GM23338 (cell line): ENCODE data around the gene DGCR8. TPM values are rescaled to one million over a fixed set of nuclear protein-coding genes. Genes with fewer than 3 reads are reported as not detected.

Experiments used
- ATAC-seq: fragments of 200-7000 bp; cut with Tn5 transposase; 3 replicates; pipeline ENCODE4 v1.9.1; 2020
- DNase-seq: peaks from one replicate; pipeline ENCODE4 v3.0.0-alpha.2; 2015; ENCODE audit warnings: low spot score
- H2AFZ ChIP-seq: fragments of 200-600 bp; sonication (generic); 2 replicates; pipeline ENCODE4 v1.8.0; 2016; ENCODE audit warnings: antibody characterized with exemption, mild to moderate bottlenecking, moderate library complexity
- H3F3A ChIP-seq: fragments of 200-600 bp; sonication (generic); replicated peaks from 2 replicates; pipeline ENCODE4 v1.8.0; 2017; ENCODE audit warnings: antibody characterized with exemption, mixed run types, low read depth
- H3K27ac ChIP-seq: fragments of 200-600 bp; sonication (generic); 2 replicates; pipeline ENCODE4 v1.6.1; 2016; ENCODE audit warnings: low read depth
- H3K27me3 ChIP-seq: fragments of 200-600 bp; sonication (generic); 2 replicates; pipeline ENCODE4 v1.8.0; 2016; ENCODE audit warnings: mild to moderate bottlenecking, mixed run types, moderate library complexity; ENCODE audit not compliant: insufficient read depth
- H3K36me3 ChIP-seq: fragments of 200-600 bp; sonication (generic); 2 replicates; pipeline ENCODE4 v1.8.0; 2016; ENCODE audit warnings: mild to moderate bottlenecking; ENCODE audit not compliant: insufficient read depth
- H3K4me1 ChIP-seq: fragments of 200-600 bp; sonication (generic); 2 replicates; pipeline ENCODE4 v1.8.0; 2016; ENCODE audit warnings: mild to moderate bottlenecking, moderate library complexity; ENCODE audit not compliant: insufficient read depth
- H3K4me2 ChIP-seq: fragments of 200-600 bp; sonication (generic); 2 replicates; pipeline ENCODE4 v1.7.1; 2017; ENCODE audit warnings: mixed run types
- H3K4me3 ChIP-seq: fragments of 200-600 bp; sonication (generic); 2 replicates; pipeline ENCODE4 v1.6.1; 2016; ENCODE audit warnings: mixed run types
- H3K79me2 ChIP-seq: fragments of 200-600 bp; sonication (generic); replicated peaks from 2 replicates; pipeline ENCODE4 v1.8.0; 2017; ENCODE audit warnings: mild to moderate bottlenecking; ENCODE audit not compliant: insufficient read depth
- H3K9me2 ChIP-seq: fragments of 200-600 bp; sonication (generic); 2 replicates; pipeline ENCODE4 v1.8.0; 2017; ENCODE audit not compliant: insufficient read depth
- H4K20me1 ChIP-seq: fragments of 200-600 bp; sonication (generic); replicated peaks from 2 replicates; pipeline ENCODE4 v1.8.0; 2017; ENCODE audit warnings: mild to moderate bottlenecking; ENCODE audit not compliant: insufficient read depth
- H3K27ac Mint-ChIP-seq: 2 replicates; pipeline ENCODE4 v1.8.0; 2020; ENCODE audit warnings: inconsistent platforms, mild to moderate bottlenecking, moderate library complexity, mixed read lengths
- H3K27me3 Mint-ChIP-seq: 3 replicates; pipeline ENCODE4 v1.8.0; 2022; ENCODE audit warnings: low read depth, mild to moderate bottlenecking, moderate library complexity, mixed read lengths, inconsistent platforms; ENCODE audit not compliant: insufficient read depth, poor library complexity
- H3K36me3 Mint-ChIP-seq: 3 replicates; pipeline ENCODE4 v1.8.0; 2021; ENCODE audit warnings: low read depth, mild to moderate bottlenecking, inconsistent platforms, moderate library complexity, mixed read lengths
- H3K4me1 Mint-ChIP-seq: 3 replicates; pipeline ENCODE4 v1.8.0; 2020; ENCODE audit warnings: mild to moderate bottlenecking, inconsistent platforms, mixed read lengths
- H3K4me3 Mint-ChIP-seq: 3 replicates; pipeline ENCODE4 v1.8.0; 2021; ENCODE audit warnings: moderate library complexity, mild to moderate bottlenecking, inconsistent platforms, mixed read lengths
- H3K9me3 Mint-ChIP-seq: 3 replicates; pipeline ENCODE4 v1.8.0; 2020; ENCODE audit warnings: moderate library complexity, mild to moderate bottlenecking, inconsistent platforms, mixed read lengths
- CREB1 ChIP-seq: fragments of 250-450 bp; sonication (Bioruptor Pico); IDR thresholded peaks from 2 replicates; pipeline ENCODE4 v1.5.0; 2020; ENCODE audit warnings: low read depth, mild to moderate bottlenecking, moderate library complexity
- EZH2phosphoT487 ChIP-seq: fragments of 200-600 bp; sonication (generic); IDR thresholded peaks from one replicate; pipeline ENCODE4 v1.8.1; 2018; ENCODE audit warnings: antibody characterized with exemption; ENCODE audit not compliant: unreplicated experiment
- JUNB ChIP-seq: IDR thresholded peaks from one replicate; pipeline ENCODE4 v1.6.1; 2016; ENCODE audit warnings: antibody characterized with exemption; ENCODE audit not compliant: unreplicated experiment
- NANOG ChIP-seq: IDR thresholded peaks from 2 replicates; pipeline ENCODE4 v1.6.1; 2016; ENCODE audit warnings: antibody characterized with exemption, borderline replicate concordance
- ZNF114 ChIP-seq: fragments of 250-450 bp; sonication (Bioruptor Pico); IDR thresholded peaks from 2 replicates; pipeline ENCODE4 v1.5.0; 2020; ENCODE audit warnings: mild to moderate bottlenecking, moderate library complexity
- ZNF331 ChIP-seq: fragments of 250-450 bp; sonication (Bioruptor Pico); IDR thresholded peaks from 2 replicates; pipeline ENCODE4 v1.5.0; 2020; ENCODE audit warnings: low read depth, mild to moderate bottlenecking, moderate library complexity
- polyA plus RNA-seq: library from polyadenylated mRNA; unstranded; fragments of >200 nt; fragmentation: Nextera tagmentation; extraction: Ambion mirVana; gene quantifications from 2 replicates; pipeline ENCODE4 v1.2.1, GENCODE V29; 2016
- total RNA-seq: library from RNA; depleted of rRNA; stranded (reverse); fragments of >200 nt; shearing (Covaris generic); gene quantifications from 2 replicates; pipeline ENCODE4 v1.2.3, GENCODE V29; 2014
- TF ChIP-seq, protein P1 (sequence below): IDR thresholded peaks from 2 replicates; pipeline ENCODE4 v1.6.1; 2016; ENCODE audit warnings: antibody characterized with exemption
- TF ChIP-seq, protein P2 (sequence below), 2 experiments: fragments of 200-600 bp in 1 of 2; sonication (generic) in 1 of 2; conservative IDR thresholded peaks; 2 replicates each; pipeline versions ENCODE4 v1.5.1 to v1.6.1; 2016 to 2017; ENCODE audit warnings: antibody characterized with exemption in 2 of 2, low read depth in 2 of 2, mild to moderate bottlenecking in 2 of 2, moderate library complexity in 1 of 2
- TF ChIP-seq, protein P3 (sequence below): IDR thresholded peaks from one replicate; pipeline ENCODE4 v1.6.1; 2018; ENCODE audit warnings: antibody characterized with exemption; ENCODE audit not compliant: unreplicated experiment

Gene DGCR8
- total and polyA plus RNA-seq, 2 experiments from 2014 or later, result 12.2 to 48.9 TPM

DNA sequence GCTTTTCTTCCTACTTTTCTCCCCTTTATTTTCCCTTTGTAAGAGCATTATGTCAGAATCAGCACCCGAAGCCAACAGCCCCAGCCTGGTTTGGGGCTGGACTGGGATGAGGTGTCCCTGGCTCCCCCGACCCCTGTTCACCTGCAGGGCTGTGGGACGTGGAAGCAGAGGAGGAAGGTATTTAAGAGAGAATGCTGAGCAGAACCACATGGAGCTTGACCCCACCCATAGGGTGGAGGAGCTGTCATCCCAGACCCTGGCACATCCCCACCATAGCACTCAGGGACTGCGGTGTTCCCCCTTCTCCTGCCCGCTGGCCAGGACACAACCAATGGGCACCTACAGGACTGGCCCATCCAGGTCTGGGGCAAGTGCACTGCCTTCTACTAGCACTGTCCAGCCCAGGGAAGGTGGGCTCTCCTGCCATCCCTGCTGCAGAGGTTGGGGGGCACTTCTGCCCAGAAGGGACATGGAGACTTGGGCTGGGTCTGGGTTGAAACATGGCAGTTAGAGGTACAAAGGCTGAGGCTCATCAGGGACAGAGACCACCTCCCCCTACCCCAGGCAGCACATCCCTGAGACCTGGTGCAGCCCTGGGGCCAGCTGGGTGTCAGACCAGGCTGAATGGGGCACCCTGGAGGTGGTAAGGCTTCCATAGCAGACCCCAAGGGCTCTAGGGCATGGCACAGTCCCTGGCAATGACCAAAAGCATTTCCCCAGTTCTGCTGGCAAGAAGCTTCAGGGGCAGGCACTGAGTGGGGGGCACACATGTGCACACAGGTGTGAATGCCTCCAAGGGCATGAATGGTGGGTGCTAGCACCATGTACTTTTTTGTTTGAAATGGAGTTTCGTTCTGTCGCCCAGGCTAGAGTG lies 39.5 kb upstream of the DGCR8 start:
- Mint-ChIP-seq H3K27ac (no peak overlapping the region), H3K27me3 (peaks cover 10% of the 10 kb centered on the region), H3K4me3 (no peak overlapping the region), H3K36me3 (no peaks in the 10 kb centered on the region; the same call in 2 of the 3 replicates), H3K4me1 (no peaks in the 10 kb centered on the region), H3K9me3 (no peaks in the 10 kb centered on the region)
- H3K9me2 ChIP-seq, result no peaks in the 10 kb centered on the region
- no peaks in the 10 kb centered on the region for H3K27me3 ChIP-seq
- no peak overlapping the region for H3K4me2 ChIP-seq
- no peaks in the 10 kb centered on the region for H4K20me1 ChIP-seq
- TF ChIP-seq, protein P1, sequence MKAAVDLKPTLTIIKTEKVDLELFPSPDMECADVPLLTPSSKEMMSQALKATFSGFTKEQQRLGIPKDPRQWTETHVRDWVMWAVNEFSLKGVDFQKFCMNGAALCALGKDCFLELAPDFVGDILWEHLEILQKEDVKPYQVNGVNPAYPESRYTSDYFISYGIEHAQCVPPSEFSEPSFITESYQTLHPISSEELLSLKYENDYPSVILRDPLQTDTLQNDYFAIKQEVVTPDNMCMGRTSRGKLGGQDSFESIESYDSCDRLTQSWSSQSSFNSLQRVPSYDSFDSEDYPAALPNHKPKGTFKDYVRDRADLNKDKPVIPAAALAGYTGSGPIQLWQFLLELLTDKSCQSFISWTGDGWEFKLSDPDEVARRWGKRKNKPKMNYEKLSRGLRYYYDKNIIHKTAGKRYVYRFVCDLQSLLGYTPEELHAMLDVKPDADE, result no peak
- no peak for TF ChIP-seq EZH2phosphoT487
- no peak for TF ChIP-seq ZNF331 (CRISPR knock-in tag)
- TF ChIP-seq, protein P2, sequence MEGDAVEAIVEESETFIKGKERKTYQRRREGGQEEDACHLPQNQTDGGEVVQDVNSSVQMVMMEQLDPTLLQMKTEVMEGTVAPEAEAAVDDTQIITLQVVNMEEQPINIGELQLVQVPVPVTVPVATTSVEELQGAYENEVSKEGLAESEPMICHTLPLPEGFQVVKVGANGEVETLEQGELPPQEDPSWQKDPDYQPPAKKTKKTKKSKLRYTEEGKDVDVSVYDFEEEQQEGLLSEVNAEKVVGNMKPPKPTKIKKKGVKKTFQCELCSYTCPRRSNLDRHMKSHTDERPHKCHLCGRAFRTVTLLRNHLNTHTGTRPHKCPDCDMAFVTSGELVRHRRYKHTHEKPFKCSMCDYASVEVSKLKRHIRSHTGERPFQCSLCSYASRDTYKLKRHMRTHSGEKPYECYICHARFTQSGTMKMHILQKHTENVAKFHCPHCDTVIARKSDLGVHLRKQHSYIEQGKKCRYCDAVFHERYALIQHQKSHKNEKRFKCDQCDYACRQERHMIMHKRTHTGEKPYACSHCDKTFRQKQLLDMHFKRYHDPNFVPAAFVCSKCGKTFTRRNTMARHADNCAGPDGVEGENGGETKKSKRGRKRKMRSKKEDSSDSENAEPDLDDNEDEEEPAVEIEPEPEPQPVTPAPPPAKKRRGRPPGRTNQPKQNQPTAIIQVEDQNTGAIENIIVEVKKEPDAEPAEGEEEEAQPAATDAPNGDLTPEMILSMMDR (conservative IDR thresholded peaks at IDR 0.05; ENCODE audit: low read depth in 2 of 2), result no peak
- TF ChIP-seq, protein P3, sequence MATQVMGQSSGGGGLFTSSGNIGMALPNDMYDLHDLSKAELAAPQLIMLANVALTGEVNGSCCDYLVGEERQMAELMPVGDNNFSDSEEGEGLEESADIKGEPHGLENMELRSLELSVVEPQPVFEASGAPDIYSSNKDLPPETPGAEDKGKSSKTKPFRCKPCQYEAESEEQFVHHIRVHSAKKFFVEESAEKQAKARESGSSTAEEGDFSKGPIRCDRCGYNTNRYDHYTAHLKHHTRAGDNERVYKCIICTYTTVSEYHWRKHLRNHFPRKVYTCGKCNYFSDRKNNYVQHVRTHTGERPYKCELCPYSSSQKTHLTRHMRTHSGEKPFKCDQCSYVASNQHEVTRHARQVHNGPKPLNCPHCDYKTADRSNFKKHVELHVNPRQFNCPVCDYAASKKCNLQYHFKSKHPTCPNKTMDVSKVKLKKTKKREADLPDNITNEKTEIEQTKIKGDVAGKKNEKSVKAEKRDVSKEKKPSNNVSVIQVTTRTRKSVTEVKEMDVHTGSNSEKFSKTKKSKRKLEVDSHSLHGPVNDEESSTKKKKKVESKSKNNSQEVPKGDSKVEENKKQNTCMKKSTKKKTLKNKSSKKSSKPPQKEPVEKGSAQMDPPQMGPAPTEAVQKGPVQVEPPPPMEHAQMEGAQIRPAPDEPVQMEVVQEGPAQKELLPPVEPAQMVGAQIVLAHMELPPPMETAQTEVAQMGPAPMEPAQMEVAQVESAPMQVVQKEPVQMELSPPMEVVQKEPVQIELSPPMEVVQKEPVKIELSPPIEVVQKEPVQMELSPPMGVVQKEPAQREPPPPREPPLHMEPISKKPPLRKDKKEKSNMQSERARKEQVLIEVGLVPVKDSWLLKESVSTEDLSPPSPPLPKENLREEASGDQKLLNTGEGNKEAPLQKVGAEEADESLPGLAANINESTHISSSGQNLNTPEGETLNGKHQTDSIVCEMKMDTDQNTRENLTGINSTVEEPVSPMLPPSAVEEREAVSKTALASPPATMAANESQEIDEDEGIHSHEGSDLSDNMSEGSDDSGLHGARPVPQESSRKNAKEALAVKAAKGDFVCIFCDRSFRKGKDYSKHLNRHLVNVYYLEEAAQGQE, result no peak
- TF ChIP-seq JUNB, result no peak
- no peak for TF ChIP-seq ZNF114
- TF ChIP-seq CREB1 (CRISPR knock-in tag), result no peak
- TF ChIP-seq NANOG, result no peak
- H3F3A ChIP-seq, result no peaks in the 10 kb centered on the region
- ATAC-seq (no peak), DNase-seq (no peak)
- no peak overlapping the region for H3K27ac ChIP-seq
- no peaks in the 10 kb centered on the region for H3K4me1 ChIP-seq
- no peaks in the 10 kb centered on the region for H3K36me3 ChIP-seq
- H3K4me3 ChIP-seq, result no peak overlapping the region
- no peaks in the 10 kb centered on the region for H3K79me2 ChIP-seq
- H2AFZ ChIP-seq, result no peak overlapping the region
